NK-92 treated with Interleukin-12 subunit alpha and Interleukin-12 subunit beta, amount 100 ng/mL, for 24 hours (cell line): ENCODE results near the gene PDE1A.

ENCODE experiments used
- DNase-seq: peaks from one replicate; lab custom pipeline; 2025; lab: John Stamatoyannopoulos, UW

Gene PDE1A

GRCh38 chr2:182128821-182129707 lies 297.8 kb downstream of the PDE1A start:
- no peak for DNase-seq

GRCh38 chr2:182117196-182117595 lies 309.6 kb downstream of the PDE1A start:
- DNase-seq: no peak

GRCh38 chr2:182116774-182117173 lies 310.1 kb downstream of the PDE1A start:
- no peak for DNase-seq

- DNase-seq: no peak
Measured at GRCh38 chr2:182115258-182115657, 311.6 kb downstream of the PDE1A start.

GRCh38 chr2:182113334-182113733 lies 313.5 kb downstream of the PDE1A start:
- DNase-seq: no peak

- no peak for DNase-seq
Measured at GRCh38 chr2:182110347-182110746, 316.5 kb downstream of the PDE1A start.

- DNase-seq: no peak
Measured at GRCh38 chr2:182103526-182103925, 323.3 kb downstream of the PDE1A start.

GRCh38 chr2:182101263-182101662 lies 325.6 kb downstream of the PDE1A start:
- no peak for DNase-seq

- DNase-seq: no peak
Measured at GRCh38 chr2:182098648-182099047, 328.2 kb downstream of the PDE1A start.

- no peak for DNase-seq
Measured at GRCh38 chr2:182097571-182098164, 329.2 kb downstream of the PDE1A start.

- no peak for DNase-seq
Measured at GRCh38 chr2:182090486-182090885, 336.4 kb downstream of the PDE1A start.
